HUES64 (cell line): ENCODE measurements around the gene DUSP5.

Source experiments
- H3K27ac ChIP-seq: 2 replicates; pipeline ENCODE4 v1.7.0; 2013; ENCODE audit warnings: low read depth, low read length, inconsistent platforms
- H3K27me3 ChIP-seq: 2 replicates; pipeline ENCODE4 v1.6.1; 2013; ENCODE audit warnings: mild to moderate bottlenecking, low read length; ENCODE audit not compliant: insufficient read depth
- H3K36me3 ChIP-seq: 2 replicates; pipeline ENCODE4 v1.6.1; 2013; ENCODE audit warnings: mild to moderate bottlenecking, low read length; ENCODE audit not compliant: insufficient read depth
- H3K4me1 ChIP-seq: 2 replicates; pipeline ENCODE4 v1.6.1; 2013; ENCODE audit warnings: mild to moderate bottlenecking, low read length, moderate library complexity; ENCODE audit not compliant: insufficient read depth
- H3K4me3 ChIP-seq: 2 replicates; pipeline ENCODE4 v1.5.1; 2013; ENCODE audit warnings: mild to moderate bottlenecking, low read length, moderate library complexity
- H3K9ac ChIP-seq: 2 replicates; pipeline ENCODE4 v1.6.1; 2013; ENCODE audit warnings: mild to moderate bottlenecking, low read depth, low read length
- H3K9me3 ChIP-seq: 2 replicates; pipeline ENCODE4 v1.6.1; 2013; ENCODE audit warnings: low read depth, low read length; ENCODE audit not compliant: insufficient read depth
- WGBS: fragments of 150-250, 120-280 bp; methylation state at CpG from one replicate; pipeline ENCODE4 v1.1.7; 2013; ENCODE audit warnings: missing lambda C conversion rate; 5-methylcytosine and 5-hydroxymethylcytosine counted together

The DUSP5 gene

GRCh38 chr10:110510086-110510485, 12.4 kb downstream of the DUSP5 start:
- H3K27me3 ChIP-seq = no peaks in the 10 kb centered on the region
- H3K4me1 ChIP-seq = no peaks in the 10 kb centered on the region
- H3K9me3 ChIP-seq = no peaks in the 10 kb centered on the region
- H3K9ac ChIP-seq = no peak overlapping the region
- peaks cover 78% of the 10 kb centered on the region for H3K36me3 ChIP-seq
- H3K27ac ChIP-seq = no peak overlapping the region
- WGBS = 92% methylated on average over 9 of the region's 9 CpGs
- no peak overlapping the region for H3K4me3 ChIP-seq

DNA sequence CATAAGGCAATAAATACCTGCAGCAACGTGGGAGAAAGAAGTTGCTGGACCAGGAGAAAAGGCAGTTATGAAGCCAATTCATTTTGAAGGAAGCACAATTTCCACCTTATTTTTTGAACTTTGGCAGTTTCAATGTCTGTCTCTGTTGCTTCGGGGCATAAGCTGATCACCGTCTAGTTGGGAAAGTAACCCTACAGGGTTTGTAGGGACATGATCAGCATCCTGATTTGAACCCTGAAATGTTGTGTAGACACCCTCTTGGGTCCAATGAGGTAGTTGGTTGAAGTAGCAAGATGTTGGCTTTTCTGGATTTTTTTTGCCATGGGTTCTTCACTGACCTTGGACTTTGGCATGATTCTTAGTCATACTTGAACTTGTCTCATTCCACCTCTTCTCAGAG, 13.0 kb downstream of the DUSP5 start:
- no peak overlapping the region for H3K27ac ChIP-seq
- H3K9ac ChIP-seq = no peak overlapping the region
- WGBS = 98% methylated on average over 3 of the region's 3 CpGs
- H3K4me3 ChIP-seq = no peak overlapping the region
- no peaks in the 10 kb centered on the region for H3K9me3 ChIP-seq
- H3K36me3 ChIP-seq = peaks cover 75% of the 10 kb centered on the region
- H3K27me3 ChIP-seq = no peaks in the 10 kb centered on the region
- H3K4me1 ChIP-seq = no peaks in the 10 kb centered on the region

DNA sequence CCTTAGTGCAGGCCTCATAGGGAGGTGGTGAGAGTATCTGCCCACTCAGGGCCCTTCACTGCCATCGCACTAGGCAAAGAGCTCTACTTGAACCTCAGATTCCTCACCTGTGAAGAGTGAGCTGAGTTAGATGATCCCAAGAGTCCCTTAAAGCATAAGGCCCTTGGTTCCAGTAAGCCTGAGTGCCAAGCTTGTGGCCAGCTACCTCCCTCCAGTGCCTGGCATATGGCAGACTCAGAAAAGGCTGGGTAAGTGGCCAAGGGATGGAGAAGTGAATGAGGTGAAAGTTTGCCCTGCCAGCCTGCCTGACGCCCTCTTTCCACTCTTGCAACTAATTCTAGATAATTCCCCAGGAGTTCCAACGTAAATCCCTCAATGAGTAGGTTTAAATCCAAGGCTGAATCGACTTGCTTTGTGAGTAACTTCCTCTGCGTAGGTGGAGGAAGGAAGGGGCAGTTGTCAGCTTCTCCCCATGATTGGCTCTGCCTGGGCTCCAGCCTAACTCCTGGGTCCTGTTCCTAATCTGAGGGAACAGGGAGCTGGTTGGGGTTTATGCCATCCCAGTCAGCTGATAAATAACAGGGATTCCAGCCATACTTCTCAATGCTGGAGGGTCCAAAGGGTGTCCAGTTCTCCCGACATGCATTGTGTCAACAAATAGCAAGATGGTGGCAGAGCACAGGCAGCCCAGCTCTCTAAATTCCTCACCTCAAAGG, 14.2 kb downstream of the DUSP5 start:
- Histone ChIP-seq H3K4me3 (no peak overlapping the region), H3K9ac (no peak overlapping the region), H3K27me3 (no peaks in the 10 kb centered on the region), H3K4me1 (no peaks in the 10 kb centered on the region), H3K9me3 (no peaks in the 10 kb centered on the region), H3K36me3 (peaks cover 64% of the 10 kb centered on the region), H3K27ac (no peak overlapping the region)
- WGBS = 96% methylated on average over 5 of the region's 6 CpGs

GRCh38 chr10:110512461-110513187, 14.9 kb downstream of the DUSP5 start:
- no peak overlapping the region for H3K4me3 ChIP-seq
- H3K36me3 ChIP-seq = peaks cover 57% of the 10 kb centered on the region
- 73% methylated on average over 5 of the region's 5 CpGs for WGBS
- H3K27me3 ChIP-seq = no peaks in the 10 kb centered on the region
- no peak overlapping the region for H3K27ac ChIP-seq
- no peaks in the 10 kb centered on the region for H3K4me1 ChIP-seq
- H3K9me3 ChIP-seq = no peaks in the 10 kb centered on the region
- no peak overlapping the region for H3K9ac ChIP-seq

- Histone ChIP-seq H3K9ac (no peak overlapping the region), H3K4me3 (no peak overlapping the region), H3K27ac (no peak overlapping the region), H3K36me3 (peaks cover 44% of the 10 kb centered on the region), H3K9me3 (no peaks in the 10 kb centered on the region), H3K27me3 (no peaks in the 10 kb centered on the region), H3K4me1 (no peaks in the 10 kb centered on the region)
- WGBS = 97% methylated on average over 4 of the region's 4 CpGs
Observed at GRCh38 chr10:110513949-110514348, 16.2 kb downstream of the DUSP5 start.

DNA sequence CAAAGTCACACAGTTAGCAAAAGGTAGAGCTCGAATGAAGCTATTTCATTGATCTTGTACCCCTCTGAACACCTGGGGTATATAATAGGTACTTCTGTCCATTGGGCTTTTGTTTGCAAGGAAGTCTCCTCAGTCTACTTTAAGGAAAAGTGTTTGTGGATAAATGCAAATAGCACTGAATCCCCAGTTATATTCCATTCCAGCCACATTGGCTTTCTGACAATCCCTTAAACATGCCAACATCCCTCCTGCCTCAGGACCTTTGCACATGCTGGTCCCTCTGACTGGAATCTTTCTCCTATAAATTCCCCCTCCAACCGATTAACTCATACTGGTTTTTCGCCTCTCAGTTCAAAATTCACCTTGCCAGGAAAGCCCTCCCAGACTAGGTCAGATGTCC, 17.1 kb downstream of the DUSP5 start:
- no peaks in the 10 kb centered on the region for H3K9me3 ChIP-seq
- H3K4me3 ChIP-seq = no peak overlapping the region
- no peaks in the 10 kb centered on the region for H3K4me1 ChIP-seq
- H3K9ac ChIP-seq = no peak overlapping the region
- 98% methylated on average over 3 of the region's 3 CpGs for WGBS
- H3K36me3 ChIP-seq = peaks cover 35% of the 10 kb centered on the region
- H3K27me3 ChIP-seq = no peaks in the 10 kb centered on the region
- no peak overlapping the region for H3K27ac ChIP-seq

DNA sequence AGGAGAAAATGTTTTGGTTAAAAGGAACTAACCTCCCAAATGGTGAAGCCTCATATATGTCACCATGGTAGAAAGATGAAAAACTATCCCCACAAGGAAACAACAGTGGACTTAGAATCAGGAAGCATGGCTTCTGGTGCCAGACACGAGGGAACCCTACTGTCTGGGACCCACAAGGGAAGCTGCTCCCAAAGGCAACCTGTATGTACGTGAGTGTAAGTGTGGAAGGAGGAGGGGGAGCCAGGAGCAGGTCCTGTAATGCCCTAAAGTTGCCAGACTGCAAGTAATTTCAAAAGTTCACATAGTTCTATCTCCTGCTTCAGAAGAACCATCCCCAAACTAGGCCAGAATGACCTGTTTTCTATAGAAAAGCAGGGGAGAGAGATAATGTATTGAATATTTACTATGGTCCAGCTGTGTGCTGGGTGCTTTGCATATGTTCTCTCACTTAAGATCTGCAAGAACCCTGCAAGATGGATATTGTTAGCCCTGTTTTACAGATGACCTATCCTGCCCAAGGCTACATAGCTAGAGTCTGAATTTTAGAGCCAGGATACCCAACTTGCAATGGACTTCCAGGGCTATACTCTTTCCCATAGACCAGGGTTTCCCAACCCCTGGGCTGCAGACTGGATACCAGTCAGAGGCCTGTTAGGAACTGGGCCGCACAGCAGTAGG, 19.2 kb downstream of the DUSP5 start:
- Histone ChIP-seq H3K36me3 (peaks cover 14% of the 10 kb centered on the region; the same call in 1 of the 2 replicates), H3K9me3 (no peaks in the 10 kb centered on the region), H3K27me3 (no peaks in the 10 kb centered on the region), H3K27ac (no peak overlapping the region), H3K4me1 (no peaks in the 10 kb centered on the region), H3K4me3 (no peak overlapping the region), H3K9ac (no peak overlapping the region)
- WGBS = 92% methylated on average over 3 of the region's 3 CpGs

DNA sequence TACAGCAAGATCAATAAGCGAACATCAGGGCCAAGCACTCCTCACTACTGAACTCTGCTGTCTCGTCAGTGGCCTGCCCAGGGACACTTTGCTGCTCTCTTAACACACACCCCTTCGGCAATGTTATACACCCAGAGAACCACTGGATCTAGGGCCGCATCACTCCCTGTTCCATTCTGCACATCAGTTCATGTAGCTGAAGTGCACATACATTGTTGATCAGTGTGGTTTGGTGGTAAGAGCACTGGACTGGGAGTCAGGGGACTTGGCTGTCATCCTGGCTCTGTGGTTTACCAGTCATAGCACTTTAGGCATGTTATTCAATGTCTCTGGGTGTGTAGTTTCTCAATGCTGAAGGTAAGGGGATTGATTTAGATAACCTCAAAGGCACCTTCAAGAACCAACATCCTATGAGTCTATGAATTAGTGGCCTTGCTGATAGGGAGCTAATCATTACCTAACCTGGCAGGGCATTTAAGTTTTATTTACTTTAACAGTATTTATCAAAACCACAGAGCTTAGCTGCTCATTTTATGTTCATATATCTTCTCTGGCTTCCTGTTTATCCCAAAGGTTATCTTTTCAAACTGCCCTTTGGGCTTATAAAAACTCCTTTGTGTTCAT, 24.8 kb downstream of the DUSP5 start:
- H3K36me3 ChIP-seq = no peaks in the 10 kb centered on the region
- H3K9me3 ChIP-seq = no peaks in the 10 kb centered on the region

DNA sequence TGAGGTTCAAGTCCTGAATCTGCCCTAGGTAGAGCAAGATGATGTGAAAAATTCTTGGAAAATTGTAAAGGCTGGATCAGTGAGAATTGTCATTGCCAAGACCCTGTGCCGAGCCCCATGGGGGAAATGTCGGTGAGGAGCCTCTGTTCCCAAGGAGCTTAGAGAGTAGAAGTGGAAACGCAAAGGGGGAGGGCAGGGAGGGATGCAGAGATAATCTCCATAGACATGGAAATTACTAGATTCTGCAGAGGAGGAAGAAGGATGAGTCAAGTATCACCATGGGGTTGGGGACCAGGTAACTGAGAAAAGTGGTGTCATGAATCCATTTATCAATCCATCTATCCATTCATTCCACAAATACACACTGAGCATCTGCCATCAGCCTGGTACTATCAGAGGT, 26.0 kb downstream of the DUSP5 start:
- Histone ChIP-seq H3K36me3 (no peaks in the 10 kb centered on the region), H3K4me1 (peaks cover 20% of the 10 kb centered on the region), H3K4me3 (no peak overlapping the region), H3K27me3 (no peaks in the 10 kb centered on the region), H3K27ac (no peak overlapping the region), H3K9me3 (no peaks in the 10 kb centered on the region), H3K9ac (no peak overlapping the region)
- 45% methylated on average over 3 of the region's 3 CpGs for WGBS

More for the DNA sequence above, 24.8 kb downstream of the DUSP5 start:
- Histone ChIP-seq H3K4me3 (no peak overlapping the region), H3K9ac (no peak overlapping the region), H3K27me3 (no peaks in the 10 kb centered on the region), H3K27ac (no peak overlapping the region), H3K4me1 (peaks cover 13% of the 10 kb centered on the region)
- 92% methylated on average over 4 of the region's 4 CpGs for WGBS

DNA sequence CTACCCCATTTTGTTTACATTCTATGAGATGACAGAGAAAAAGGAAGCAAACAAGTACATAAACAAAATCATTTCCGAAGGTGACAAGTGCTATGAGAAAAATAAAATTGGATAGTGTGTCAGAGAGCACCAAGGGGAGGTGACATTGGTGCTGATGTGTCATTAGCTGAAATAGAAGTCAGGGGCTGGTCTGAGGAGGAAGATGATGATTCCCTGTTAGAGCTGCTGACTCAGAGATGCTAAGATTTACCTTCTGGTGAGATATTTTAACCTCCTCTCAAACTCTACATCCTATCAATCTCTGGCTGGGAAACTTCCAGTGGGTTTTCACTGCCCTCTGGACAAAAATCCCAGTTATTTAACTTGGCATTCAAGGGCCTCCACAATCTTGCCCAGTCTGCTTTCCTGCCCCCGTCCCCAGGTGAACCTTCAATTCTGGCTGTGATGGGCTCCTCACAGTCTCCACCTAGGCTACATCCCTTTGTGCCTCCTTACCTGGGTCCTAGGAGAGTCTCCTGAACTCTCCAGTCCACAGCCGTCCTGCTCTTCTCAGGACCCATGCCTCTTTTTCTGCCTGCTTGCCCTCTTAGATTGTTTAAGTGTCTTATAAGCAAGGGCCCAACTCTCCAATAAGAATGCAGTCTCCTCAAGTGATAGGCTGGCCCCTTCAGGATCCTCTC, 26.6 kb downstream of the DUSP5 start:
- WGBS = 91% methylated on average over 3 of the region's 3 CpGs
- H3K9me3 ChIP-seq = no peaks in the 10 kb centered on the region
- no peak overlapping the region for H3K9ac ChIP-seq
- no peak overlapping the region for H3K27ac ChIP-seq
- H3K4me3 ChIP-seq = no peak overlapping the region
- H3K36me3 ChIP-seq = no peaks in the 10 kb centered on the region
- no peaks in the 10 kb centered on the region for H3K27me3 ChIP-seq
- peaks cover 26% of the 10 kb centered on the region for H3K4me1 ChIP-seq
